WI38 (cell line): Measurements from ENCODE around the gene LIN9.

Experiments used
- H3K4me3 ChIP-seq: 2 replicates; pipeline ENCODE4 v1.5.1; 2011; ENCODE audit warnings: low read depth, mild to moderate bottlenecking, control low read depth, low read length
- CTCF ChIP-seq: IDR thresholded peaks from 2 replicates; pipeline ENCODE4 v1.5.1; 2012; ENCODE audit warnings: low read depth, mild to moderate bottlenecking, control low read depth, low read length

Gene LIN9

GRCh38 chr1:226320930-226321329 is 12.0 kb upstream of the LIN9 start:
- no peak for TF ChIP-seq CTCF
- H3K4me3 ChIP-seq, result no peak overlapping the region

DNA sequence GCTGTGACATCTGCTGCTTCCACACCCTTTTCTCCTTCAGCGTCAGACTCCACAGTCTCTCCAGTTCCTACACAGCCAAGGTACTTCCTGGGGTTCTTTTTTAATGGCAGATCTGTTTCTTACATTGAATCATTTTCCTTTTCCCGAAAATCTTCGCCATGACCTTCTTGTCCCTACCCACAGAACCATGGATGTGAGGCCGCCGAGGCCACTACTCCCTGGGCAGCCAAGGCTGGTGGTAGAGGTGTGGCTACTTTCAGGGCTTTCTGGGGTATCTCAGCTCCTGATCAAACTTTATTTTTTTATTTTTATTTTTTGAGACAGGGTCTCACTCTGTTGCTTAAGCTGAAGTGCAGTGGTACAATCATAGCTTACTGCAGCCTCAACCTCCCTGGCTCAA is 9.5 kb upstream of the LIN9 start:
- TF ChIP-seq CTCF, result no peak

GRCh38 chr1:226314055-226314454 is 5.1 kb upstream of the LIN9 start:
- H3K4me3 ChIP-seq, result no peak overlapping the region
- no peak for TF ChIP-seq CTCF

More for the DNA sequence above, 9.5 kb upstream of the LIN9 start:
- no peak overlapping the region for H3K4me3 ChIP-seq

DNA sequence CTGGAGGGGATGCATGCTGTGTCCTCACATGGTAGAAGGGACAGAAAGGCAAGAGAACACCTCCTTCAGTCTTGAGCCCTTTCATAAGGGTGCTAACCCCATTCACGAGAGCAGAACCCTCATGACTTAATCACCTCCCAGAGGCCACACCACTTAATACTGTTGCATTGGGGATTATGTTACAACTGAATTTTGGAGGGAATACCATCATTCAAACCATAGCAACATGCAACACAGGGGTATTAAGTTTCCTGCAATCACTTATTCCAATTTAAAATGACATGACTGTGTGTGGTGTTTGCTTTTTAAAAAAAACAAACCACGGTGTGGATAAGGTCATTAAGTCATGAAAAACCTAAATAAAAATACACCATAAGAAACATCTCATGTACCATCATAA is 3.1 kb upstream of the LIN9 start:
- TF ChIP-seq CTCF, result no peak
- no peak overlapping the region for H3K4me3 ChIP-seq

GRCh38 chr1:226311376-226311775 is 2.4 kb upstream of the LIN9 start:
- TF ChIP-seq CTCF, result no peak
- H3K4me3 ChIP-seq, result no peak overlapping the region

DNA sequence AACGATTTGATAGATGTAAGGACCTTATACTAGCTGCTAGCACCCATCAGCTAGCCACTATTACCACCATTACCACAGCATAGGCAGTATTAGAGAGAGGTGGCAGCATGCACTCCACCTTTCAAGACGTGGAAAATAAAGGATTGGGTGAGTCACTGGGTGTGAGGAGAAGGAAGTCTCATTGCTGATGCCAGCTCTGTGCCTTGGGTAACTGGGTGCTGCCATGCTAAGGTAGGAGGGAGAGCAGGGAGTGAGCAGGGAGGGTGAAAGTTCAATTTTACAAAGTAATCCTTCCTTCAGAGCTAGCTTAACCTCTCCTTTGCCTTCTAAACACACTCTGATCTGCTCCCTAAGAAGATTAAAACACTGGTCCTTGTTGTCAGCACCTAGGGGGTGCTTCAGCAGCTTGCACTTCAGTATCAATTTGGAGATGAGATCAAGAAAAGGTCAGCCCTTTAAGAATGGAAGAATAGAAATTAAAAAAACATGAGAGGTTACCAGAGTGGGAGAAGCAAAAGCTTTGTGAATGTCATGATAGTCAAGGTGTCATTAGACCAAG is 1.8 kb upstream of the LIN9 start:
- no peak overlapping the region for H3K4me3 ChIP-seq
- TF ChIP-seq CTCF, result no peak

- H3K4me3 ChIP-seq, result peak overlapping the region; percentile 81
- no peak for TF ChIP-seq CTCF
These were observed 1.2 kb upstream of the LIN9 start for GRCh38 chr1:226310245-226310540.
